GM20431 (cell line): ENCODE data around the gene DIS3L2.
"Not testable (repeated sequence)": the region's sequence is repeated elsewhere in the genome, so short reads cannot be mapped to it uniquely, and the experiment has no call there.

ENCODE experiments used
- in situ Hi-C: fragments of 300-500 bp; cut with MseI, MboI; formaldehyde crosslinking; loops from one replicate; pipeline ENCODE4 v1.15.0; 2020; ENCODE audit warnings: low sequenced_read_pairs; ENCODE audit not compliant: unreplicated experiment

The DIS3L2 gene

GRCh38 chr2:232097758-232098157, 136.2 kb downstream of the DIS3L2 start:
- in situ Hi-C loops = no loop called here

GRCh38 chr2:232102380-232102779, 140.9 kb downstream of the DIS3L2 start:
- in situ Hi-C loops = no loop called here

GRCh38 chr2:232103140-232103737, 141.7 kb downstream of the DIS3L2 start:
- in situ Hi-C loops = no loop called here

- in situ Hi-C loops = no loop called here
These were observed 142.6 kb downstream of the DIS3L2 start for GRCh38 chr2:232104076-232104646.

GRCh38 chr2:232111551-232111950, 150.0 kb downstream of the DIS3L2 start:
- in situ Hi-C loops = no loop called here

GRCh38 chr2:232113821-232114220, 152.3 kb downstream of the DIS3L2 start:
- in situ Hi-C loops = no loop called here

- in situ Hi-C loops = not testable (repeated sequence)
These were observed 154.3 kb downstream of the DIS3L2 start for GRCh38 chr2:232115728-232116361.

- in situ Hi-C loops = no loop called here
These were observed 155.3 kb downstream of the DIS3L2 start for GRCh38 chr2:232116852-232117251.

- in situ Hi-C loops = no loop called here
These were observed 155.9 kb downstream of the DIS3L2 start for GRCh38 chr2:232117413-232117812.

- in situ Hi-C loops = no loop called here
These were observed 159.4 kb downstream of the DIS3L2 start for GRCh38 chr2:232120911-232121310.

- in situ Hi-C loops = no loop called here
These were observed 162.8 kb downstream of the DIS3L2 start for GRCh38 chr2:232124309-232124708.

- in situ Hi-C loops = loop anchor here (25.0 kb wide), 1 partner anchor 189 kb away; the partner anchor contains the start of gene NPPC
These were observed 165.0 kb downstream of the DIS3L2 start for GRCh38 chr2:232126301-232127099.

- in situ Hi-C loops = loop anchor here (25.0 kb wide), 1 partner anchor 192 kb away; the partner anchor contains the start of gene NPPC
These were observed 168.0 kb downstream of the DIS3L2 start for GRCh38 chr2:232129483-232129882.

GRCh38 chr2:232132181-232132580, 170.7 kb downstream of the DIS3L2 start:
- in situ Hi-C loops = loop anchor here (25.0 kb wide), 1 partner anchor 195 kb away; the partner anchor contains the start of gene NPPC

GRCh38 chr2:232133078-232133477, 171.6 kb downstream of the DIS3L2 start:
- in situ Hi-C loops = loop anchor here (25.0 kb wide), 1 partner anchor 196 kb away; the partner anchor contains the start of gene NPPC

- in situ Hi-C loops = loop anchor here (25.0 kb wide), 1 partner anchor 198 kb away; the partner anchor contains the start of gene NPPC
These were observed 173.4 kb downstream of the DIS3L2 start for GRCh38 chr2:232134939-232135338.

GRCh38 chr2:232137356-232138147, 176.0 kb downstream of the DIS3L2 start:
- in situ Hi-C loops = loop anchor here (25.0 kb wide), 1 partner anchor 200 kb away; the partner anchor contains the start of gene NPPC

GRCh38 chr2:232138441-232138840, 176.9 kb downstream of the DIS3L2 start:
- in situ Hi-C loops = loop anchor here (25.0 kb wide), 1 partner anchor 201 kb away; the partner anchor contains the start of gene NPPC

- in situ Hi-C loops = loop anchor here (25.0 kb wide), 1 partner anchor 202 kb away; the partner anchor contains the start of gene NPPC
These were observed 177.7 kb downstream of the DIS3L2 start for GRCh38 chr2:232139171-232139594.
